Skeletal muscle cell (primary cell): ENCODE results near the gene THAP7.
"Not testable (repeated sequence)": the region's sequence is repeated elsewhere in the genome, so short reads cannot be mapped to it uniquely, and the experiment has no call there.

Experiments
- DNase-seq: peaks from one replicate; pipeline ENCODE4 v3.0.0-alpha.2; 2010; ENCODE audit warnings: low read depth
- H3K4me3 ChIP-seq: 2 replicates; pipeline ENCODE4 v1.5.1; 2011; ENCODE audit warnings: low read depth, mild to moderate bottlenecking, control low read depth, low read length, moderate library complexity

THAP7 gene

DNA sequence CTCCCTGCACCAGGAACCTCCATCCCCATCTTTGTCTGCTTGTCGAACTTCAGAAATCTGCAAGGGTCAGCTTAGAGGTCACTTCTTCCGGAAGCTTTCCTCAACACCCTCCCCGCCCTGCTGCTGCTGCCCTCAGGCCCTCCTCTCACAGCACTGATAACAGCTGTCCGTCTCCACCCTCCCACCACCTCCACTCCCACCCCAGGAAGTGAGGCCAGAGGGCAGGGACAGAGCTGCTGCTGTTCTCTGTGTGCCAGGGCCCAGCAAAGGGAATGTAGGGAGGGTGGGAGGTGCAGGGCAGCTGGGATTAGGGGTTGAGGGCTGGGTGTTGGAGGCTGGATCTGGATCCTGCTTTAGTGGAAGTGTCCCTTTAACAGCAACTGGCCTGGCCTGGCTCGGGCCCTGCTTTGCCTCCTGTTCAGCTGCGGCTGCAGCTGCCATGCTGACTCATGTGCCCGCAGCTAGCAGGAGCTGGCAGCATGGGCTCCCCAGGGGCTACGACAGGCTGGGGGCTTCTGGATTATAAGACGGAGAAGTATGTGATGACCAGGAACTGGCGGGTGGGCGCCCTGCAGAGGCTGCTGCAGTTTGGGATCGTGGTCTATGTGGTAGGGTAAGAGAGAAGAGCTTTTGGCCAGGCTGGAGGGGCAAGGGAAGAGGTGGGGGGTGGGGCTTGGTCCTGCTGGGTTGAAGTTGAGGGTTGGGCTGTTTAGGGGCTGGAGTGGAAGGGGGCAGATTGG, 13.0 kb upstream of the THAP7 start, which contains the start of gene P2RX6:
P2RX6 (plus strand) TSS at position 440 of the 740 bp plus-strand sequence; CDS start at position 450, 10 bp downstream.
- H3K4me3 ChIP-seq: peak within 1 kb of the TSS; percentile 62
- DNase-seq: peak; percentile 65

DNA sequence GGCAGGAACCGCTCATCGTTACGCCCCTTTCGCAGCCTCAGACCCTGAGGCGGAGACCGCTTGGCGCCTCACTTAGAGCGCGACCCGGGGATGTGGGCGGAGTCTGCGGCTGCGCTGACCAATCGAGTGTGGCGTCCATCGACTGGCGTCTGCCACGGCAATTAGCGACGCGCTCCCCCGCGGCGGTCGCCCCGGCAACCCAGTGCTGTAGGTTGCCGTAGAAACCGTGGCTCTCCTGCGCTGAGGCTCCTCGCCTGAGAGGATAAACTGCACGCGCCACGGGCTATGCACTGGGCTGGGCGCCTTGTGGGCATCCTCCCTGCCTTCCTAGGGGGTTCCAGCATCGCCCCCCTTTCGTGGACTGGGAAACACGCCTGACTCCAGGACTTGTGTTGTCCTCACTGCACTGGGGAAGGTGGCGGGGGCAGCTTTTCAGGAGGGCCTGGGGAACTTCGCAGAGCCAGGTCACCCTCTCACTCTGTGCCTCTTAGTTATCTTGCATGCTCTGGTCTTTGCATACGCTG, 12.3 kb upstream of the THAP7 start:
- peak; percentile 73 for DNase-seq
- peak overlapping the region; percentile 62 for H3K4me3 ChIP-seq

DNA sequence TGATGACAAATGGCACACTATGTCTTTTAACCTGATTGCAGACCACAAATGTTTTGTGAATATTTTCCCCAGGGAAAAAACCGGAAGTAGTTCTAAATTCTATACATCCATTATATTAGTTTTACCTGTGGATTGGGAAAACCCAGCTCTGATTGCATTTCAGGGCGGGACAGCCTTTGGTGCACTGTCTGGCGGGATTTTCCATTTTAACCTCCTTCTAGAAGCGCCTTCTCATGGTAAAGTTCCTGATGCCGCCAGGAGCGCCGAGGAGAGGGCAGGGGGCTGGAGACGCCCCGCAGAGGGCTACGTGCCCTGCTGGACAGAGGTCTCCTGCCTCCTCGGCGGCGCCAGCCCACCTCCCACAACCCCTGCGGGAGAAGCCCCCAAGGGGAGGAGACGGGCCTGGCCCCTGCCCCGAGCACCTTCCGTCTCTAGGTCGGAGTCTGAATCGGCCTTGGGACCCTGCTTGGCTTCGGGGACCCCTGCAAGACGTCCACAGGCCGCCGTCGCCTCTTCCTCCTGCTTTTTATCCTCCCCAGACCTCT, 11.8 kb upstream of the THAP7 start:
- no peak for DNase-seq

DNA sequence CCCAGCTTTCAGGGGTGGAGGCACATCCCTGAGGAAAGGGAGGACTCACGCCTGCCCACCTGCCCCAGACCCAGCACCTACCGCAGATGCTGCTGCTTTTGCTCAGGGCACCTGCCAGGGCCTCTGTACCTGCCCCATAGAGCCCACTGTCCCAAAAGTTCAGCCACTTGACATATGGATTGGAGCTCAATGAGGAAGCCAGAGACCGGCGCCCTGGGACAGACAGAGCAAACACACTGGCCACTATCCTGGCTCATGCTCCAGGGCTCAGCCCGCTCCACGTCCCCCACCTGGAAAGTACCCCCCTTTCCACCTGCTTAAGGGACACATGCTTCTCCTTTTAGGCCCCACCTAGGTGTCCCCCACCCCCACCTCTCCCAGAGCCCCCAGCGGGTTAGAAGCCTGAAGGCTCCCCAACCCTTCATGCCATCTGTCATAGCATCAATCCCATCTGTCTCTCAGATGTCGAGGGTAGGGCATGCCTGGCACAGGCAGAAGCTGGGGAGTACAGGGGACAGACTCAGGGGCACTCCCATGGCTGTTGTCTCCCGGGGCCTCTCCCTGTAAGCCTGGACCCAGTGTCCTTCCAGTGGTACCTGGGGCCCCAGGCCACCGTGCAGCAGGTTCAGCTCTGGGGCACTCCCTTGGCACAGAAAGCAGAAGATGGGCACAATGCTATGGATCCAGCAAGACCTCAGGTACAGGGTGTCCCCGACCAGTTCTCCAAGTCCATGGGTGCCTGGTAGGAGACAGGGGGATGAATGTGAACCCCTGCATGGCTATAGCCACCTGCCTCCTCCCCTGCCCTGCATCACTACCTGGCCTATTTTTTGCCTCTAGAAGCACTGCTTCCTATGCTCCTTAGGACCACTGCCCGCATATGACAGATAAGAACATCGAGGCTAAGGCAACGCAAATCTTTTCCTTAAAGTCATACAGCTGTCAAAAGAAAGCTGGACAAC, 10.8 kb upstream of the THAP7 start:
- DNase-seq: no peak
- H3K4me3 ChIP-seq: no peak overlapping the region

More for the DNA sequence above, 11.8 kb upstream of the THAP7 start:
- H3K4me3 ChIP-seq: peak overlapping the region; percentile 62

DNA sequence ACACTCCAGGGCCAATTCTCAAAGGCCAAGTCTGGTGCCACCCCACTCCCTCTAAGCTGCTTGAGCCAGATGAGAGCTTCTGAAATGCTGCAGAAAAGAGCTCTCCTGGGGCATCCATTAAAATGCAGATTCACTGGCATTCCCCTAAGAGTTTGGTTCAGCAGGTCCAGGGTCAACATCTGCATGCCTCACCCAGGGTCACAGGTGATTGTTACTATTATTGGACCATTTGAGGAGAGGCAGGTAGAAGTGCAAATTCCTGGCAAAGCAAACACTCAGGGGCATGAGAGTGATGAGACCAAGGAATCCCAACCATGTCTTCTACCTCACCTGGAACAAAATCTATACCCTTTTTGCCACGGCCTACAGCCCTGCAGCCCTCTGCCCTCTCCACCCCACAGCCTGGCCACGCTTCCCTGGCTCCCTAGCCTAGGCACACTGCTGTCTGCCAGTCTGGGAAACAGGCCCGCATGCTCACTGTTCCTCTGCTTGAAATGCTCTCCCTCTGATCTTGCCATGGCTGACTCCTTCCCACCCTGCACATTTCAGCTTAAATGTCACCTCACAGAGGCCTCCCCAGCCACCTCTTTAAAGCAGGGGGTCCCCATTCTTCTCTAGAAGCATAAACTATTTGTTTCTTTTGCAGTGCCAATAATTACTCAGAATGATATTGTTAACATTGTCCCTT, 8.7 kb upstream of the THAP7 start:
- H3K4me3 ChIP-seq: no peak overlapping the region
- no peak for DNase-seq

DNA sequence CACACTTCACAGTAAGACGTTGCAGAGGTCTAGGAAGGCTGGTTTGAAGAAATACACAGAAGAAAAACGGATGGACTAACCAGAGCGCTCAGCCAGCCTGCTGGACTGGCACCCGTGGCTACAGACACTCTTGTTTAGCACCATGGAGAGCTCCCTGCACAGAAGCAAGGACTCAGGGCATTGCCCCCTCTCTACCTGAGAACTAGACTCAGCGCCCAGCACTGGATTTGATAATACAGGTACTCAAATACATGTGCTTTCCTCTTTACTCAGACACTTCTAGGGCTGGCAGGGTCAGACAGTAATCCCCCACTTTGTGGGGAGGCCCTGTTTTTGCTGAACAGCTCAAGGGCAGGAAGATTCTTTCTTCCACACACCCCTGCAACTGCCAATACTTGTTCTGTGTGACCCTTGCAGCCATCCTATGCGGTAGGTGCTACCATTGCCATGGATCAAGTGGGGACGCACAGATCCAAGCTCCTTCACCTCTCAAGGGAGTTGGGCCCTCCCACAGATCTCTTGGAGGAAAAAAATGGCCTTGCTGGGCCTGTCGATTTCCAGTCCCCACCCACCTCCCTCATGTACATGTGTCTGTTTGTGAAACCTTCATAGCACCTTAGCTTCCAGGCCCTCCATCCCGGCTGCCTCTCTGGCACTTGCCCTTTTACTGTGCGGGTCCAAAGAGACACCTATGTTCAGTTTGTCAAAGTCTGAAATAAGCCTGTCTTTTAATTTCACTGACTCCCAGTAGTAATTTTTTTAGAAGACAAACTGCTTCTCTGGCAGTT, 7.9 kb upstream of the THAP7 start:
- H3K4me3 ChIP-seq: no peak overlapping the region
- DNase-seq: peak; percentile 20

DNA sequence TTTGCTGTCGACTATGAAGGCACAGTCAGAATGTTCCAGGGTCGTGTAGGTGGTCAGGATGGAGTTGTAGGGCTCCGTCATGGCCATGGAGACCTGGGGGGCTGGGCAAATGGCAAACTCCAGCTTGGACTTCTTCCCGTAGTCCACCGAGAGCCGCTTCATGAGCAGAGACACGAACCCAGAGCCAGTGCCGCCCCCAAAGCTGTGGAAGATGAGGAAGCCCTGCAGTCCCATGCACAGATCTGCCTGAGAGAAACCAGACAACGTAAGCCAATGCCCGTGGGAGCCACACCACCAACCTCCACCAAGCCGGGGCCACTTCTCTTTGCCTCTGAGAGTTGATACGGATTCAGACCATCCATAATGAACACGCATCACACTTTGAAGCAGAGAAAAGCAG, 7.3 kb upstream of the THAP7 start:
- H3K4me3 ChIP-seq, DNase-seq: not testable (repeated sequence)

DNA sequence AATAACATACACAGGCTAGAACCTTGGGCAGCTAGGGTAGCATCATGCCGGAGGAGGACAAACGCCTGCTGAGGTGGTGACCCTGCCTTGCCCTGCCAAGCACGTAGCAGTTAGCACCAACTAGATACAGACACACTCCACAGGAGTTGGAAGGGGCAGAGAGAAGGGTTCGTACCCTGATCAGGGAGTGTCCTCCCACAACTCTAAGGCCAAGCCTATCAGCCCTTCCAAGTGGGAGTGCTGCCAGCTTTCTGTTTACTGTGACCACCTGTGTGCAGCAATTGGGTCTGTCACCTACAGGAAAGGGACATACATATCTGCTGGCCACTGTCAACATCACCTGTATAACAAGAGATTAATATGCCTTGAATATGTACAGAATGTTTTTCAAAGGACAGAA, 1.9 kb upstream of the THAP7 start:
- no peak overlapping the region for H3K4me3 ChIP-seq
- no peak for DNase-seq

DNA sequence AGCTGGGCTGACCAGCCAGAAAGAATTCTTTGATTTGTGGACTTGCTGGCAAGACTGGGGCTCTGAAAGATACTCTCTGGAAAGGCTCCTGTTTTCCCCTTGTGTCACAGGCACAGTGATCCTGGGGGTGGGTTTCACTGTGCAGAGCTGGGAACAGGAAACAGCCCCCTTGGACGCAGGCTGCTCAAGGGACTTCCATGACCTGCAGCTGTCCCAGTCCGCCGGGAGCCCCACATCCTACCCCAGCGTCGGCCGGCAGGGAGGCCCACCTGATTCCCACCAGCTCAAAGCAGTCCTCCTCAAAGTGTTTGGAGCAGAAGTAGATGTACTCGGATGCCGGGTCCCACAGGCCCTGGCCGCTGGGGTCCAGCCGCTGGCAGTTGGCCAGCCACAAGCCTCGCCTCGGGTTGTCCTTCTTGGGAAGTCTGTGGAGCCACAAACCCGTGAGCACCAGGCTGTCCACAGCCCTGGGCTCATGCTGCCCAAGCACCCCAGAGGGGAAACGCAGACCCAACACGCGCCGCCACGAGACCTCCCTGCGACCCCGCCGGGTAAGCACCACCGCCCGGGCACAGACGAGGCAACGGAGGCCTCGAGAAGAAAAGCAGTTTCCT, 824 bp downstream of the THAP7 start:
- no peak for DNase-seq
- H3K4me3 ChIP-seq: peak overlapping the region; percentile 76

DNA sequence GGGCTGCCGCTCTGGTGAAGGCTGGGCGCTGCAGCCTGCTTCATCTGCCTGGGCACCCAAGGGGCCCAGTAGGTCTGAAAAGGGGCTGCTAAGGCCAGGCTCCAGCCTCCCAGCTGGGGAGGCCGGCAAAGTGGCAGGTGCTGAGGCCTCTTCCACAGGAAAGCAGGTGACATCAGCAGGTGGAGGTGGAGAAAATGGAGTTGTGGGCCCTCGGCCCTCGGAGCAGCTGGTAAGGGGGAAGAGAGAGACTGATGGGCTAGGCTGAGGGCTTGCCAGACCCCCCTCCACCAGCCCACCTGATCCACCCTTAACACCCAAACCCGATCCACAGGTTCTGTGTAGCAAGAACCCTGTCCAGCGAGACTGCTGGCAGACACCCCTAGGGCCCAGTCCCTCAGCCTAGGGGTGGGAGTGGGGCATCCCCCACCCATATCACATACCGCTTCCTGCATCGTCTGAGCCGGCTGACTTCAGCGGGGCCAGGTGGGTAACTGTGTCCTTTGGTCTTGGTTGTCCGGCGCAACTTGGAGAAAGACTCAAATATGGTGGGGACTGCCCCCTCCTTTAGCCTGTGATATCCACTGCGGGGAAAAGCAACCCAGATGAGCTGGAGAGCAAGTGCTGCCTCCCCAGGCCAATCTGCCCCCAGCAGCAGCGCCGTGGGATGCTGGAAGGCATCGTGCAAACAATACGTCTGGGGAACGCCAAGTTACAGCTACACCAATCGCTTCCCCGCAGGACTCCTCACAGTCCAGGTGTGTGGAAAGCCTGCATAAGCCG, 1.5 kb downstream of the THAP7 start:
- DNase-seq: no peak
- H3K4me3 ChIP-seq: peak overlapping the region; percentile 76

DNA sequence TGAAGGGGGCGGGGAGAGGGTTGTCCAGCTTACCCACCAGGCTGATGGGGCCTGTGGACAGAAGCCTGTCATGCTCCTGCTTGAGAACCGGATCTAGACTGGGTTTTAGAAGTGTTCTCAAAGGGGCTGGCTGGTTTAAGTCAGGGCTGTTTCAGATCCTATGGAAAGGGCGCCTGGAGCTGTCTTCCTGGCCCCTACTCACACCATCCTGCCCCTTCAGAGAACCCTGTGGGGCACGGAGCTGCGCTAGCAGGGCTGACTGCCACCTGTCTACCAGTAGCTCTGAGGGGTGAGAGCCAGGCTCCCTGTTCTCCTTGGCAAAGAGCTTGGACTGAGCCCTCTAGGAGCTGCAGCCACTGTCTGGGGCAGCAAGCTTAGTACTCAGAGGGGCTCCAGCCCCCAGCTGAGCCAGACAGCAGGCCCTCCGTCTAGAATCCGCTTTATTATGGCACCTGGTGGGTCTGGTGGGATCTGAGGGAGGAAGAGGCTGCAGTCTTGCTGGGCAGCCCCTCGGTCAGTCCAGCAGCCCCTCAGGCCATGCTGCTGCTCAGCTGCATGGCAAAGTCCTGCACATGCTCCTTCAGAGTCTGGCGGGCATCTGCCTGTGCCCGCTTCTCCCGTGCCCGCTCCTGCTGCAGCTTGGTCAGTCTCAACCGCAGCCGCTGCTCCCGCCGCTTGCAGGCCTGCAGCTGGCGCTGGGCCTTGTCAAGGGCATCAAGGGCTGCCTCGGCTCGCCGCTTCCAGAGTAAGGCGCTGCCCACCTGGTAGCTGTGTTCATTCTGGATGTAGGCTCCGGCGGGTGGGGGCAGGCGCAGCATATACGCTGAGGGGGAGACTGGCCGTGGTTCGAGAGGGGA, 2.3 kb downstream of the THAP7 start:
- no peak for DNase-seq
- H3K4me3 ChIP-seq: no peak overlapping the region

DNA sequence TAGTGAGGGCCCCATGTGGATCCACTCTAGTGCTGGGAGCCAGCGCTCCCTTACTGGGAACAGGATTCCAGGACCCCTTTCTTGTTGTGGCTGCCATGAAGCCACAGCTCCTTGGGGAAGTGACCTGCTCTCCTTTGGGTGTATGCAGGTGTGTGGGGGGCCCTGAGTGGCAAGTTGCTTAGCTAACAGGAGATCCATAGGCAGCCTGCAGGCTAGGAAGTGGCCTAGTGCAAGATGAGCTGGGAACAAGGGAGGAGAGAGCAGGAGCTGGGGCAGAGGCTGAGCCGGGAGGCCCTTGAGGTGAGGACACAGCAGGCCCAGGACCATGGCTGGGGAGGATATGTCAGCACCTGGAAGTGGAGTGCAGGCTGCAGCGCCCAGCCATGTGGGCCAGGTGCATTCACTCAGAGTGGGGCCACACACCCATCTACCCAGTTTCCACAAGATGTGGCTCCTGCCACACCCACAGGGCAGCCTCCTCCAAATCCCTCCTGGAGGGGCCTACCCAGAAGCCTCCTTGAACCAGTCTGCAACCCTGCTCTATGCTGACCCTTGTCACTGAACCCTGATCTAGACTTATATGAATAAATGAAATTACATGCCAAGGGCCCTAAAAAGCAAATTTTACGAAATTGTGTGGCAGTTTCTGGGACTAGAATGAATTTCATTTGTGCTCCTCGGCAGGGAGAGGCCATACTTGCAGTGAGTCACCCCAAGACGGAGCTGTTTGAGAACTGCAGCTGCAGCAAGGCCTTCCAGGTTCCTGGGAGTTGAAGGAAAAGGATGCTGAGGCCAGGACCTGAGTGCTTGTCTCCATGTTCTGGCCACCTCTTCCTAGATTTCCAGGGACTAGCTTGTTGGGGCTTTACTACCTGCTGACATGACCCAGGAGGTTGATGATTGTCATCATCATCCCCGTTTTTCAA, 3.2 kb downstream of the THAP7 start:
- no peak overlapping the region for H3K4me3 ChIP-seq
- no peak for DNase-seq

DNA sequence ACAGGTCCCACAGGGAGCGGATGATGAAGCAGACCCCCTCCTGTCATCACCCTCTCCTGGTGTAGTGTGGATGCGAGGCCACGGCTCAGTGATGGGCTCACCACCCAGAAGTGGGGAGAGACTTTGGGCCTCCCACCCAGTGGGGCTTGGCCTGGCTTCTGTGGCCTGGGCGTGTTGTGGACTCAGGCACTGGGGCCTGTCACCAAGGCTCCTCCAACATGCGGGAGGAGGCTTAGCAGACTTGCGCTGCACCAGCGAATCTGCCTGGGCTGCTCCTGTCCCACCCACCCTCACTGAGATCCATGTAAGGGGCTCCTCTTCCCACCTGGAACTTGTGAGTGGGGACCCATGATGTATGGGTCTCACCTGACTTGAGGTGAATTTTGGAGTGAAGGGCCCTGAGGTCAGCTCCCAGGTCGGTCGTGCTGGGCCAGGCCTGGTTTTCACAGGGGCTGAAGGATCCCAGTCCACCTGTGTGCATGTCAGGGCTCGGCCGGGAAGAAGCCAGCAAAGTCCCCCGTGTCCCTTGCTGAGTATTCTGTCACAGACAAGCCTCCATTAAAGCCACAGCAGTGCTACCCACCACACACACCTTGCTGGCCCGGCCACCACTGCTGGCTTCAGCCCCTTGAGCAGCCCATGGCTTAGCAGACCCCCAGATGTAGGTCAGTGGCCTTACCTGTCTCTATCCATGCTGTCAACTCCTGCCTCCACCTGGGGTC, 4.2 kb downstream of the THAP7 start:
- no peak for DNase-seq
- H3K4me3 ChIP-seq: no peak overlapping the region

DNA sequence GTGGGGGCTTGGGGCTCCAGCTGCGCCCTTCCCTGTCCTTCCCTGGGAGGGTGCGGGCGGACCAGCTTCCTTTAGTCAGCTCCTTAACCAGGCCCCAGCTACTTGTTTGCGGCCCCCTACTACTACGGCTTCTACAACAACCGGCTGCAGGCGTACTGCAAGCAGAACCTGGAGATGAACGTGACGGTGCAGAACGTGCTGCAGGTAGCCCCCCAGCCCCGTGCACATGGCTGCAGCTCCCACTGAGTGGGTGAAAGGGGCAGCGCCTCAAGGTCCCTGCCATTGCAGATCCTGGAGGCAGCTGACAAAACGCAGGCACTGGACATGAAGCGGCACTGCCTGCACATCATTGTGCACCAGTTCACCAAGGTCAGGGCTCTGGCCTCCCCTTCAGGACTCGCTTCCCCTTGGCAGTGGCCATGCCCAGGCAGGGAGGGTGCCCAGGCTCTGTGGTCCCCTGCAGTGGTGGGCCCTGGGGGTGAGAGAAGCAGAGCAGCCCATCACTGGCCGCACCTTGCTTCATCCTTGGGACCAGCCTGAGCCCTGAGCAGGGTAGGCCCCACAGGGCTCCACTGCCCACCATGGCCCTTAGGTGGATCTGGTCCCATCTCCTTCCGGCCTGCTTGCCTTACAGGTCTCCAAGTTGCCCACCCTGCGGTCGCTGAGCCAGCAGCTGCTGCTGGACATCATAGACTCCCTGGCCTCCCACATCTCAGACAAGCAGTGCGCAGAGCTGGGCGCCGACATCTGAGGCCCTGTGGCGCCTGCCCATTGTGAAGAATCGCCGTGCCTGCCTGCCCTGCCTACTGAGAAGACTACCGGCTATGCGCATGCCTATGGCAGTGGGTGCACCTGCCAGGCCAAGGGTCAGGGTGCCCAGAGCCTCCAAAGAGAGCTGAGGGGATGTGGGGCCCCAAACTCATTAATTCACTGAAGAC, 5.1 kb downstream of the THAP7 start:
- H3K4me3 ChIP-seq: no peak overlapping the region
- no peak for DNase-seq
